Stimulated activated CD4-positive, alpha-beta T cell treated with anti-CD3 and anti-CD28 coated beads, Interleukin-4, amount 100 ng/mL, for 24 hours (primary cell): Measurements from ENCODE around the gene STAG1.
"Not testable (repeated sequence)": the region's sequence is repeated elsewhere in the genome, so short reads cannot be mapped to it uniquely, and the experiment has no call there.

ENCODE experiments used
- DNase-seq: peaks from one replicate; pipeline ENCODE4 v3.0.0-alpha.2; 2020

The STAG1 gene

DNA sequence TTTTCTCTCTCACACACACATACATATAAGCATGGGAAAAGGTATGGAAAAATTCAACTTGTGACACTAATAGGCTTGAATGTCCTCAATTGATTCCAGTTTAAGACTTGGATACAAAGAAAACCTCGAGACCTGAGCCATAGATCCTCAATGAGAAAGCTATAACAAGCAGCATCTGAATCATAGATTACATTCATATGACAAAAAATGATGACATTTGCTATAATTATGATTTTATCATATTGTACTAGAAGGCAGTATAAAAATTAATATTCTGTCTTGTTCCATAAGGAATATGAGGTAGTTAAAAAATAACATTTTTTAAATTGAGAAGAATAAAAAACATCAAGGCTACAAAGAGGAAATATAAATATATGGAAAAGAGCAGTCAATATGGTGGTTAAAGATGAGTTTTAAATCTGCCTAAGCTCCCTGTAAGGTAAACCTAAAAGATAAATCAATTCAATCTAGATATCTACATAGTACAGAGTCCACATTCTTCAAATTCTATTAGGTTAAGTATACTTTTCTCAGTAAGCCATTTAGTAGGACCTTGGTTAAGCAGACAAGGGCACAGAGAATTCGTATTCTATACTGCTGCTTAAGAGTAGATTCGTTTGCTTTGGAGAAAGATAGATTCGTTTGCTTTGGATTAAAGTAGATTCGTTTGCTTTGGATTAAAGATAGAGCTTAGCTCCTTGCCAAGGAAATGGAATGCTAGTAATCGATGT is 175.7 kb downstream of the STAG1 start:
- DNase-seq: no peak

DNA sequence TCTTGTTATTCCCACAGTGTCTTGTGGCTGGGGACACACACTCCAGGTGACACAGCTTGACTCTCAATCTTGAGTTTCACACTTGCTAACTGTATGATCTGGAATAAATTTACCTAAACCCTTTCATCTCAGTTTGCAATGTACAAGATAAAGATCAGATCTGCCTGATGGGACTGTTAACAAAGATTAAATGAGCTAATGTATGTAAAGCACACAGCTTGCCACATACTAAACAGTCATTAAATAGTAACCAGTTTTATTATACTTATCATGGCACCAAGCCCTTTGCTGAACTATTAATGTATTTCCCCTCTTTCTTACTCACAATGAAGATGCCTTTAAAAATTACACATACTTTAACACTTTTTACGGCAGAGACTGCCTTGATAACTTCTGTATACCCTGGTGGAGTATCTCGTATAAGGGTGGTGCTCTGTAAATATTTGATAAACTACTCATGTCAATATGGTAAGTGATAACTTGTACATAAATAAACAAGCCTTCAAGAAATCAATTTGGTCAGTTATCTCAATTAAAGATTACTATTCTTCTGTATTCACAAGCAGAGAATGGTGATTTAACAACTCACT is 184.5 kb downstream of the STAG1 start:
- no peak for DNase-seq

DNA sequence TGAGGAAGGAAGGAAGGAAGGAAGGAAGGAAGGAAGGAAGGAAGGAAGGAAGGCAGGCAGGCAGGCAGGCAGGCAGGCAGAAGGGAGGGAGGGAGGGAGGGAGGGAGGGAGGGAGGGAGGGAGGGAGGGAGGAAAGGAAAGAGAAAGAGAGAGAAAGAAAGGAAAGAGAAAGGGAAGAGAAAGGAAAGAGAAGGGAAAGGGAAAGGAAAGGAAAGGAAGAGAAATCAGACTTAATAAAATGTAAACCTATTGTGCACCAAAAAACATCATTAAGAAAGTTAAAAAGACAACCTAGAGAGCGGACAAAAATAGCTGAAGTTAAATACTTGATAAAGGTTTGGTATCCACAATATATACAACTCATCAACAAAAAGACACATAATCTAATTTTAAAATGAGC is 187.2 kb downstream of the STAG1 start:
- DNase-seq: not testable (repeated sequence)

DNA sequence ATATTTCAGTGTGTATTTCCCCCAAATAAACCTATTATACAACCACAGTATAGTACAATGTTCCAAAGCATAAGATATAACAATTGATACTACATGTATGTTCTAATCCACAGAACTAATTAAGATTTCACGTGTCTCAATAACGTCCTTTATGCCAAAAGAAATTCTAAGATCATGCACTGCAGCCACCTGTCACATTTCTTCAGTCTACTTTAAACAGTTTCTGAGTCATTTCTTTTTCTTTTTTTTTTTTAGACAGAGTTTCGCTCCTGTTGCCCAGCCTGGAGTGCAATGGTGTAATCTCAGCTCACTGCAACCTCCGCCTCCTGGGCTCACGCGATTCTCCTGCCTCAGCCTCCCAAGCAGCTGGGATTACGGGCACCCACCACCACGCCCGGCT is 190.2 kb downstream of the STAG1 start:
- DNase-seq: no peak

DNA sequence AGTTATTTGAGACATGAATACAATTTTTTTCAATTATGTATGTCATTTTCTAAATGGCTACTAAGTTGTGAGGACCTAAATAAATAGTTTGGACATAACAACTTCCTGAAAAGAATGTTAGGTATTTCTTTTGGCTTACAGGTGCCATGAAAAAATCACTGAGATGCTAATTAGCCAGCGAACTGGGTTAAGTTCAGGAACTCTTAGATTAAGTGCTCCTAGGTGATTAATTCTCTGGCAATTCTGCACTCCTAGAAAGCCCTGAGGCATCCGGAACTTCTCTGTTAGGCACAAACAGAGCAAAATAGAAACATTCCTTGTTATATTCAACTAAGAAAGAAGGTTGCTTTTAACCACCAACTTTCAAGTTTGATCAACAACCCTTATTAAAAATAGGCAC is 192.3 kb downstream of the STAG1 start:
- no peak for DNase-seq

DNA sequence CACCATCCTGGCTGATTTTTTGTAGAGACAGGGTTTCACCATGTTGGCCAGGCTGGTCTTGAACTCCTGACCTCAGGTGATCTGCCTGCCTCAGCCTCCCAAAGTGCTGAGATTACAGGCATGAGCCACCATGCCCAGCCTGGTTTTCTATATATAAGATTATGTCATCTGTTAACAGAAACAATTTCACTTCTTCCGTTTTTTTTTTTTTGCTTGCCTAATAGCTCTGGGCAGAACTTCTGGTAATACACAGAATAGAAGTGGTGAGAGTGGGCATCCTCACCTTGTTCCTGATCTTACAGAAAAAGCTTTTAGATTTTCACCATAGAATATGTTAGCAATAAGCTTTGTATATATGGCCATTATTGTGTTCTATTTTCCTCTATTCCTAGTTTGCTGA is 202.7 kb downstream of the STAG1 start:
- not testable (repeated sequence) for DNase-seq

DNA sequence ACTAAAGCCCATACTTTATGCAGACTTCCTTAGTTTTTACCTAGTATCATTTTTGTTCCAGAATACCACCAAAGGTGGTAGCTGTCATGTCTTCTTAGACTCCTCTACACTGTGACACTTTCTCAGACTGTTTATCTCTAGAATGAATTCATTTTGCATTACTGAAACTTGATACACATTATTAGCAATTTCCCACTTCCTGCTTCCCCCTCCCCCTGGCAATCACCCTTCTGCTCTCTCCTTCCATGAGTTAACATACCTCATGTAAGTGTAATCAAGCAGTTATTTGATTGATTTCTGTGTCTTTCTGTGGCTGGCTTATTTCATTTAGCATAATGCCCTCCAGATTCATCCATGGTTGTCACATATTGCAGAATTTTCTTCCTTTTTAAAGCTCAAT is 204.9 kb downstream of the STAG1 start:
- DNase-seq: no peak

GRCh38 chr3:136546720-136547119 is 205.5 kb downstream of the STAG1 start:
- no peak for DNase-seq

DNA sequence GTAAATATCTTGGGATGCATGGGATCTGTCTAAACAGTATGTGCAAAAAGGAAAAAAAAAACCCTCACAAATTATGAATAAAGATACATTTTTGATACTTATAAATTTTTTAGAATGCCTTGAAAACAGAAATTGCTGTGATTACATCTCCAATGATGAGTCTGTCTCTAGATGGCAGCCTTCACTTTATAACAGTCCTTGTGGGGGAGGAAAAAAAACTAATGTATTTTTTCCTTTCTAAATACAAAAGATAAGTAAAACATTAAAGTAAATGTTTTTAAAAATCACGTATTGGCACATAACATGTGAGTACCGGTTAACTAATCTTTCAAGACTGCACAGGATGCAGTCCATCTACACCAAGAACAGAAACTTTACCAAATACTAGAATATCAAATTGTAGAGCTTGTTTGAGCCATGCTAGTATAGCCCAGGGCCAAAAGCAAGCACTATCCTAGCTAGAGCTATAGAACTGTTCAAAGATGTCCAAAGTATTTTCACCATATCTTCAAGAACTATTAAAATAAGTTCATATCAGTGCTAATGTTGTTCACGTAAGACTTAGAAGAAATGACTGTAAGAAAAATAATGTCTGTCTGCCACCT is 206.4 kb downstream of the STAG1 start:
- no peak for DNase-seq

GRCh38 chr3:136544532-136544931 is 207.6 kb downstream of the STAG1 start:
- DNase-seq: no peak

DNA sequence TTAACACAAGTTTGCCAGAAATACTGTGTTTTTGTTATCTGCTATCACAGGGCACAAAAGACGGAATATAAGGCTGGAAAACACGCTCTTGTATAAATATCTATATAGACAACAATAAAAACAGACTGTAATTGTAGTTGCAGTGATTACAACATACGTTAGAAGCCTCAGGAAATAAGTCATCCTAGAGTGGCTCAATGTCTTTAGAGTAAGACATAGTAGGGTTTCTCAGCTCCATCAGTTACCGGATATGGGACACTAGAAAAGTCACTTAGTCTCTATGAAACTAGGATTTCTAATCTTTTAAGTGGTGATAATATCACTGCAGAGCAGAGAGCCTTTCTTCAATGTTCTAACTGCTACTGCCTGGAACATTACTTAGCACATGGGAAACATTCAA is 208.8 kb downstream of the STAG1 start:
- no peak for DNase-seq

DNA sequence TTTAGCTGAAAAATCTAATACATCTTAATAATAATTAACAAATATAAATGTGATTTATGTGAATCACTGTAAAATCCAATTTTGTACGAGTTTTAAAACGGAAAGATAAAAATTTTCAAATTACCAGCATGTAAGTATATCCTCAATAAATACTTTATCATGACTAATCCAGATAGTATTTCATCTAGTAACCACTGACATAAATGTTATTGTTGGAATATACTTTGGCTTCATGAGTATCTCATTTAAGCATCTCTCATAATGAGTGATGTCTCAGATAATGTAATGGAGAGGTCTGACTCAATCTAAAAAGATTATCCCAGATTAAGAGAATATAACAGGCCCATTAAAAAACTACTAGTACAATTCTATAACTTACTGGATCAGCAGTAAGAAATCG is 216.3 kb downstream of the STAG1 start:
- DNase-seq: no peak

DNA sequence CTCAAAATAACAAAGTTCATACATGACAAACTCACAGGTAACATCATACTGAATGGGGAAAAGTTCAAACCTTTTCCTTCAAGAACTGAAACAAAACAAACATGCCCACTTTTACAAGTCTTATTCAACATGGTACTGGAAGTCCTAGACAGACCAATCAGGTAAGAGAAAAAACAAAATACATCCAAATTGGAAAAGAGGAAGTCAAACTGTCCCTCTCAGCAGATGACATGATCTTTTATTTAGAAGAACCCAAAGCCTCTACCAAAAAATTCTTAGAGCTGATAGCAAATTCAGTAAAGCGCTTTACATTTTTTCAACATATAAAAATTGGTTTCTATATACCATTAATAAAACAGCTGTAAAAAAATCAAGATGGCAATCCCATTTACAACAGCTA is 219.4 kb downstream of the STAG1 start:
- no peak for DNase-seq

DNA sequence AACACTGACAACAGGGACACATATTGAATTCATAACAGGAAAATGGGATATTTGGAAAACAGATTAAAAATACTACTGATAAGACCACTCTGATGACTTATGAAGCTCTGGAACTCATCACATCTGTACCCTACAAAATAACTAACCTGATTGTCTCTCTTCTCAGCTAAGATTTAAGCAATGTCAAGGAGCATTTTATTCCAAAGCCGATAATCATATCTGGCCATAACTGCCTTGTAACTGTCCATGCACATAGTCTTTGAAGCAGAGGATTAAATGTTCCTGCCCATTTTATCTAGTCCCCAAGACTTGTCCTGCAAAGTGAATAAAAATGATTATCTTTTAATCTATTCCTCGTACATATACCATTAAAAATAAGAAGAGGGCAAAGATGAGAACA is 234.1 kb downstream of the STAG1 start:
- no peak for DNase-seq

DNA sequence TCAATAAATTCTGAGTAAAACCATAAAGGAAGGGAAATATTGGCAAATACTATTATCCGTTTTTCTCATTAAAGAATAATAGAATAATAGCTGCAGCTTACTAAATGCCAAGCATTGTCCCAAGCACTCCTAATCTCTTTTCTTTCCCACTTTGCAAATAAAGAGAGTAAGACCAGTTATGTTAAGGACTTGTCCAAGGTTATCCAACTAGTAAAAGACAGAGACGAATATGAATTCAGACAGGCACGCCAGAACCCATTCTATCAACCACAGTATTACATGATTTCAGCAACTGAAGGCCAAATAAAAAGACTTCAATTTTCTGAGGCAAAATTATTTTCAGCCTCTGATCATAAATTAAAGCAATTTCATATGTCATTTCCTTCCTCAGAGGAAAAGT is 235.5 kb downstream of the STAG1 start:
- DNase-seq: no peak

DNA sequence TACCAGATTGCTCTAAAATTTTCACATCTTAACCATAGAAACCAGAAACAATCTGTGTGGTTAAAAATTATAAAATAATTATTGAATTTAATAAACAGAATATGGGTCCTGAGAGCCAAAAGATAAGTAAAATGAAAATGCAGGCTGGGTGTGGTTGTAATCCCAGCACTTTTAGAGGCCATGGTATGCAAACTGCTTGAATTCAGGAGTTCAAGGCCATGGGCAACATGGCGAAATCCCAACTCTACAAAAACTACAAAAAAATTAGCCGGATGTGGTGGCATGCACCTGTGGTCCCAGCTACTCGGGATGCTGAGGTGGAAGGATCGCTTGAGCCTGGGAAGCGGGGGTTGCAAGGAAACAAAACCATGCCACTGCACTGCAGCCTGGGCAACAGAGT is 236.1 kb downstream of the STAG1 start:
- no peak for DNase-seq

GRCh38 chr3:136514533-136514932 is 237.6 kb downstream of the STAG1 start:
- DNase-seq: not testable (repeated sequence)

DNA sequence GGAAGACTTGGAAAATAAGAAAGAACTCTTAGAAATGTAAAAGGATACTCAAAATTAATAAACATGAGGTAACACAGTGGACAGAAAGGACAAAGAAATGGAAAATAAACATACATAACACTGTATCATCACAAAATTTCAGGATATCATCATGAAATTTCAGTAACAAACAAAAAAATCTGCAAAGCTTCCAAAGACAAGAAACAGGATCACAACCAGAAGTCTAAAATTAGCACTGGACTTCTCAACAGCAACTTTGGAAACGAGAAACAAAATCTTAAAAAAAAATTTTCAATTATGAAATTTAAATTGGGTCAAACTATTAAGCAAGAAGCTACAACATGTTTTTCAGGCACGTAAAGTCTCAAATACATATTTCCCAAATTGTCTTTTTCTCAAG is 238.8 kb downstream of the STAG1 start:
- DNase-seq: no peak

DNA sequence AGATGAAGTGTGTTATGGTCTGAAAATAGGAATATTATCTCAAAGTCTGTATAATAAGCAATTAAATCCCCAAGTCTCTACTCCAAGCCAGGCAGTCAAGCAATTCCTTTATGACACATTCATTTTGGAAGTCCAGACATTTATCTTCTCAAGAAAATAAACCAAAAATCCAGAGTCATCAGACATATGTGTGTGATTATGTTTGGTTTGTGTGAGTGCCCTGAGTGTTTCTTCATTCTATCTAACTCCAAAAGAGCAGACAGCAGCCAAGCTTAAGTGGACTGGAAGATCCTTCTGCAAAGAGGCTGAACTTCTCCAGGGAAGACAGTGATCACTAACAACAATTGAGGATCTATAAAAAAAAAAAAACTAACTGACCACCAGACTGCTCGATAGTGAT is 239.8 kb downstream of the STAG1 start:
- DNase-seq: no peak

GRCh38 chr3:136505676-136506075 is 246.5 kb downstream of the STAG1 start:
- no peak for DNase-seq

GRCh38 chr3:136503056-136503455 is 249.1 kb downstream of the STAG1 start:
- DNase-seq: no peak

DNA sequence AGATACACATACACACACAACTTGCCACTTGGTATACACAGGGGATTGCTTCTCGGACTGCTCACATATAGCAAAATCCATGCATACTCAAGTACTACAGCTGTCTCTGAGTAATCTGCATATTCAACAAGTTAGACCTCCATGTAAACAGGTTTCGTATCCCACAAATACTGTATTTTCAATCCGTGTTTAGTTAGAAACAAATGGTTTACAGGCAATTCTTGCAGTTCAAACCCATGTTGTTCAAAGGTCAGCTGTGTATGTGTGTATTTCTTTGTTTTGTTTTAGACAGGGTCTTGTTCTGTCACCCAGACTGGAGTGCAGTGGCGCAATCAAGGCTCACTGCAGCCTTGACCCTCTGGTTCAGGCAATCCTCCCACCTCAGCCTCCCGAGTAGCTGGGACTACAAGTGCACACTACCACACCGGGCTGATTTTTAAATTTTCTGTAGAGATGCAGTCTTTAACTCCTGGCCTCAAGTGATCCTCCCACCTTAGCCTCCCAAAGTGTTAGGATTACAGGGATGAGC is 253.2 kb downstream of the STAG1 start:
- no peak for DNase-seq

- DNase-seq: no peak
Measured at GRCh38 chr3:136495213-136495612, 257.0 kb downstream of the STAG1 start.

DNA sequence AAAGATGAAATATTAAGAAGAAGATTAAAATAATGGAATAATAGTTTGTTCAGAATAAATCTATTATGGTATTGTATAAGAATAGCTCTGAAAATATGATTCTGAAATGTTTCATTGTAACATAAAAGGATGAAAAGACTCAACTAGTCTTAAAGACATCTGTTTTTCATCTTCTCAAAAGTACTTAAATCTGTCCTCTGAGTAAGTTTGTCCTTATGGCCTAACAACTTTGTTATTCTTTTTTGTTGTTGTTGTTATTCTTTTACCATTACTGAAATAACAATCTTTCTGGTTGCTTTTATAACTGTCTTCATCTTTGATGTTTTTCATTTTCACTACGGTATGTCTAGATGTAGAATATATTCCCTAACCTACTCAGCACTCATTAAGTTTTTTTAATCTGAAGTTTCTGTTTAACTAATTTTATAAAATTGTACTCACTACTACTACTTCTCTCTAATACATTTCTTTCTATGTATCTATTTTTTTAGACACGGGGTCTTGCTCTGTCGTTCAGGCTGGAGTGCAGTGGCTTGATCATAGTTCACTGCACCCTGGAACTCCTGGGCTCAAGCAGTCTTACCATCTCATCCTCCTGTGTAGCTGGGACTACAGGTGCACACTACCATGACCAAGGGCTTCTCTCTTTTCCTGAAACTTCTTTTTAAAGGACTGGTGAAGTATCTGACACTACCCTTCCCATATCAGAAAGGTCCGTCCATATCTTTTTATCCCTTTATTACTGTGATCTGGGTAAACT is 261.4 kb downstream of the STAG1 start:
- no peak for DNase-seq
